HFFc6 (cell line): ENCODE results near the gene MAP2K5. TPM values are rescaled to one million over a fixed set of nuclear protein-coding genes. Genes with fewer than 3 reads are reported as not detected.
A peak's percentile ranks its signal among the peaks of the same experiment; 100 is the strongest.

ENCODE experiments used
- DNase-seq: peaks from one replicate; pipeline ENCODE4 v3.0.0-alpha.2; 2018
- H3K27ac Mint-ChIP-seq: 2 replicates; pipeline ENCODE4 v1.8.0; 2020; ENCODE audit warnings: mild to moderate bottlenecking, mixed read lengths
- H3K27me3 Mint-ChIP-seq: 2 replicates; pipeline ENCODE4 v1.8.0; 2021; ENCODE audit warnings: mild to moderate bottlenecking, moderate library complexity, mixed read lengths; ENCODE audit not compliant: insufficient read depth
- H3K36me3 Mint-ChIP-seq: 2 replicates; pipeline ENCODE4 v1.8.0; 2021; ENCODE audit warnings: low read depth, mixed read lengths
- H3K4me1 Mint-ChIP-seq: 2 replicates; pipeline ENCODE4 v1.8.0; 2020; ENCODE audit warnings: low read depth, mixed read lengths
- H3K4me3 Mint-ChIP-seq: 2 replicates; pipeline ENCODE4 v1.8.0; 2020; ENCODE audit warnings: mild to moderate bottlenecking, moderate library complexity, mixed read lengths
- H3K9me3 Mint-ChIP-seq: 2 replicates; pipeline ENCODE4 v1.8.0; 2020; ENCODE audit warnings: mild to moderate bottlenecking, mixed read lengths
- total RNA-seq, 6 experiments: library from RNA; stranded (reverse); fragmentation: NEBNext Ultra II Directional; extraction: Animal tissue kit (Norgen Biotek cat#: 25700); gene quantifications; 2 replicates in 1 of 6; 3 replicates in 5 of 6; pipeline ENCODE4 v1.2.3, GENCODE V29; 2021
- TF ChIP-seq, protein P1 (sequence below): fragments of 200-600 bp; sonication (generic); IDR thresholded peaks from 2 replicates; pipeline ENCODE4 v1.5.0; 2021; ENCODE audit warnings: antibody characterized with exemption, mild to moderate bottlenecking

MAP2K5 gene
- total RNA-seq, 6 experiments from 2014 or later = 10.2 to 14.3 (median 13.3) TPM

DNA sequence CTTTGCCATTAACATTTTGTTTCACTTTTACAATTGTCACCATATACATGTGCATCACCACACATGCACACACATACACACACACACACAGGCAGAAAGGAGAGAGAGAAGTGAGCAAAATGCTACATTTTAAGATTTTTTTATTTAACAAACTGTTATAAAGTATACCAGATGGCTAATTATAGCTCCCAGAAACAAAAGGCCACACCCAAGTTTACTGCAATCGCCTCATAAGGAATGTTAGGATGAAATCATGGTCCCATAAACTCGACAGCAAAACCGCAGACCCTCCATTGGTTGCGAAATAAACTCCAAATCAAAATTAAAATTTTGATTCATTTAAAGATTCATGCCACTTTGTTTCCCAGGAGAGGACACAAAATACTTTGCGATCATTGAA lies 37.7 kb upstream of the MAP2K5 start:
- DNase-seq = peak; percentile 40

DNA sequence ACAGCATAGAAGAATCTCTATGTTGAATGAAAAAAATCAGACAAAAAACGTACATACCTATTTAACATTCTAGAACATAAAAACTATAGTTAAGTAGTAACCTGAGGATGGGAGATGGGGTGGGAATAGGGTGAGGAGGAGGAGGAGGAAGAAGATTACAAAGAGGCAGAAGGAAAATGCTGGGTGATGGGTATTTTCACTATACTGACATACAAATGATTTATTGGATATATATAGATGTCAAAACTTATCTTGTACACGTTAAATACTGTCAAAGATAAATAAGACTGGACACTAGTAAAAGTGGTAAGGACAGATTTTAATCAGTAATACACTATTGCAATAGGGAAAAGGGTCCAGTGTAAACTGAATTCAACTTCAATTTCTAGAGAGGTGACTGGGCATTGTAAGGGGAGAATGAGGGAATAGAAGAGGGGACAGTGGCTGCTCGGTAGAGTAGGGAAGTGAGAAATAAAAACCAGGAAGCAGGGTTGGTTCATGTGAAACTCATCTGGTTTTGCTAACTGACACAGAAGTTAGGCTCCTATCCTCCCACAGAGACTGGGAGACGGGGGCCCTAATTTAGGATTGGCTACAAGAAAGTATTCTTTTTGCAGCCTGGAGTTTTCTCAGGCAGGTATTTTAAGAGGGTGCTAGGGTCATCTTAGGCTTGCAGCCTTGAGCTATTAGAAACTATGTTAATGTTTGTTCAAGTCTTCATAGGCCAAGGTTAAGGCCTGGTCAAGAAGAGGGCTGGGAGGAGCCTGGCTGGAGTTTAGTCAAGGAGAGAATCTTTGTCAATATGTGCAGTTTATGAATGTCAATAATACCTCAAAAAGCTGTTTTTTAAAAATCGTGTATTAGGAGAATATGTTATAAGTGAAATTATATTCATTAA lies 36.6 kb upstream of the MAP2K5 start:
- H3K27me3 Mint-ChIP-seq = no peaks in the 10 kb centered on the region

More for the DNA sequence above, 37.7 kb upstream of the MAP2K5 start:
- no peaks in the 10 kb centered on the region for H3K9me3 Mint-ChIP-seq
- peak overlapping the region; percentile 66 for H3K27ac Mint-ChIP-seq
- TF ChIP-seq, protein P1, sequence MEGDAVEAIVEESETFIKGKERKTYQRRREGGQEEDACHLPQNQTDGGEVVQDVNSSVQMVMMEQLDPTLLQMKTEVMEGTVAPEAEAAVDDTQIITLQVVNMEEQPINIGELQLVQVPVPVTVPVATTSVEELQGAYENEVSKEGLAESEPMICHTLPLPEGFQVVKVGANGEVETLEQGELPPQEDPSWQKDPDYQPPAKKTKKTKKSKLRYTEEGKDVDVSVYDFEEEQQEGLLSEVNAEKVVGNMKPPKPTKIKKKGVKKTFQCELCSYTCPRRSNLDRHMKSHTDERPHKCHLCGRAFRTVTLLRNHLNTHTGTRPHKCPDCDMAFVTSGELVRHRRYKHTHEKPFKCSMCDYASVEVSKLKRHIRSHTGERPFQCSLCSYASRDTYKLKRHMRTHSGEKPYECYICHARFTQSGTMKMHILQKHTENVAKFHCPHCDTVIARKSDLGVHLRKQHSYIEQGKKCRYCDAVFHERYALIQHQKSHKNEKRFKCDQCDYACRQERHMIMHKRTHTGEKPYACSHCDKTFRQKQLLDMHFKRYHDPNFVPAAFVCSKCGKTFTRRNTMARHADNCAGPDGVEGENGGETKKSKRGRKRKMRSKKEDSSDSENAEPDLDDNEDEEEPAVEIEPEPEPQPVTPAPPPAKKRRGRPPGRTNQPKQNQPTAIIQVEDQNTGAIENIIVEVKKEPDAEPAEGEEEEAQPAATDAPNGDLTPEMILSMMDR = no peak
- peak overlapping the region; percentile 65 for H3K4me3 Mint-ChIP-seq
- no peaks in the 10 kb centered on the region for H3K36me3 Mint-ChIP-seq
- no peaks in the 10 kb centered on the region for H3K27me3 Mint-ChIP-seq
- peaks cover 60% of the 10 kb centered on the region for H3K4me1 Mint-ChIP-seq

DNA sequence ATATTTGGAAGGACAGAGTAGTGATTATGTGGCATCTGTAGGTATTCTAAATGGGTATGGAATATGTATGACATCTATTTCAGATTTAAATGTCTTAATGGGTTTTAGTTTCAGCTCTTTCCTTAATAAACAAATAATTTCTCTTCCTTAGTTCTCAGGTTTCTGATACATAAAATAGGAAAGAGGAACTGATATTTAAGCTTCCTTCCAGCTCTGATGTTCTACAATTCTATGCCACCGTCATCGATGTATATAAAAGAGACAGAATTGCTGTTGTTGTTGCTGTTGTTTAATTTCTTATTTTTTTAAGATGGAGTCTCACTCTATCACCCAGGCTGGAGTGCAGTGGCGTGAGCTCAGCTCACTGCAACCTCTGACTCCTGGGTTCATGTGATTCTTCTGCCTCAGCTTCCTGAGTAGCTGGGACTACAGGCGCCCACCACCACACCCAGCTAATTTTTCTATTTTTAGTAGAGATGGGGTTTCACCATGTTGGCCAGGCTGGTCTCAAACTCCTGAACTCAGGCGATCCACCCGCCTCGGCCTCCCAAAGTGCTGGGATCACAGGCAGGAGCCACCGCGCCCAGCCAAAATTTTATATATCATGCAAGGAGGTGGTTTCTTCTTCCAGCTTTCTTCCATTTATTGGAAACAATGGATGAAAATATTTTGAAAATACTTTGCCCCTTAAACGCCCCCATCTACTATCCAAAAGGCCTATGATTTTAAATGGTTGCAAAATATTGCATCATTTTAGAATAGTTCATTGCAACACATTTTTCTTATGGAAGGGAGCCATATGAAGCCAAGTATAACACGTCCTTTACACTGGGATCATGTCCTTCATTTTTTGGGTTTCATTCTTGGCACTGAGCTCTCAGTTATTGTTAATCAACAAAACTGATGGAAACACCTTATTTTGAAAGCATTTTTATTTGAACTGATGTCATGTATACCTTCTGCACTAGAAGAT lies 35.4 kb upstream of the MAP2K5 start:
- Mint-ChIP-seq H3K27ac (no peak overlapping the region), H3K9me3 (no peaks in the 10 kb centered on the region), H3K27me3 (no peaks in the 10 kb centered on the region), H3K36me3 (0 out of 2 replicates have a peak, but pooled peaks cover 4% of the 10 kb centered on the region), H3K4me3 (no peak overlapping the region), H3K4me1 (peaks cover 73% of the 10 kb centered on the region)
- TF ChIP-seq, protein P1 = no peak
- no peak for DNase-seq

More for the DNA sequence above, 36.6 kb upstream of the MAP2K5 start:
- TF ChIP-seq, protein P1 = no peak
- Mint-ChIP-seq H3K4me3 (no peak overlapping the region), H3K4me1 (peaks cover 71% of the 10 kb centered on the region), H3K9me3 (no peaks in the 10 kb centered on the region), H3K36me3 (no peaks in the 10 kb centered on the region), H3K27ac (no peak overlapping the region)
- no peak for DNase-seq

DNA sequence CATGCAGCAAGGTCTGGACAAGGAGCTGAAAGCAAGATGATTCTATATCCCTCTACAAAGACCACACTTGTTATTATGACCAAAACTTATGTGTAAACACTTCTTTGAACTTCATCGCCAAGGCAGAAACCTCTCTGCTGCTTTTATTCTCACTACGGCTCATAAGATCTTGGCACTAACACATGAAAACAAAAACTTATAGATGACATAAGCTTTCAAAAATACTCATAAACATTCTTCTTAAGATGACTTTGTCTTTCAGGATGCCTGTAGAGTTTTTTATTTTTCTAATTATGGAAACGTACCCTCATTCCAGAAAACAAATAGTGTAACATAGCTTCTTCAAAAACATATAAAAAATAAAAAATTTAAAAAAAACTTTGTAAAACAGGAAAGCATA lies 34.1 kb upstream of the MAP2K5 start:
- peaks cover 14% of the 10 kb centered on the region for H3K36me3 Mint-ChIP-seq
- DNase-seq = peak; percentile 40
- no peaks in the 10 kb centered on the region for H3K27me3 Mint-ChIP-seq
- no peaks in the 10 kb centered on the region for H3K9me3 Mint-ChIP-seq
- peak overlapping the region; percentile 31 for H3K4me3 Mint-ChIP-seq
- peaks cover 72% of the 10 kb centered on the region for H3K4me1 Mint-ChIP-seq
- H3K27ac Mint-ChIP-seq = peak overlapping the region; percentile 49
- TF ChIP-seq, protein P1 = no peak

DNA sequence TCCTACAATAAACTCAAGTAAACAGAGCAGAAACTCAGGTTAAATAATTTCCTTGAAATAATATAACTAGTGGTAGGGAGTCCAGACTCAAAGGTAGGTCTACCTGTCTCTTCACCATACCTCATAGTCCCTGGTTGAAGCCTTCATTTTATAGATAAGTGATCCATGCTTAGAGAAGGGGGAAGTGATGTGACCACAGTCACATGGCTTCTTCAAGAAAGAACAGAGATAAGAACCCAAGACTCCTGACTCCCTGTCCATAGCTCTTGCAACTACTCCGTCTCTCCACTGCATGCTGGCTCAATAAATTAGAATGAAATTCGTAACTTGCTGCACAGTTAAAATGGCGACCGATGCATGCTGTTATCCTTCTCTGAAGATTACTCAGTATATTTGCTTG lies 32.6 kb upstream of the MAP2K5 start:
- H3K4me1 Mint-ChIP-seq = peaks cover 57% of the 10 kb centered on the region
- TF ChIP-seq, protein P1 = no peak

More for the DNA sequence above, 32.6 kb upstream of the MAP2K5 start:
- Mint-ChIP-seq H3K27ac (peak overlapping the region; percentile 89), H3K36me3 (peaks cover 26% of the 10 kb centered on the region), H3K4me3 (peak overlapping the region; percentile 59), H3K9me3 (no peaks in the 10 kb centered on the region), H3K27me3 (no peaks in the 10 kb centered on the region)
- DNase-seq = no peak
